ENCODE measurements around the gene DNAJB13.

Gene DNAJB13

GRCh38 chr11:73972620-73973449, 22.0 kb downstream of the DNAJB13 start:
- no peak for DNase-seq (ENCODE audit: low spot score)
- TF ChIP-seq, protein P1, sequence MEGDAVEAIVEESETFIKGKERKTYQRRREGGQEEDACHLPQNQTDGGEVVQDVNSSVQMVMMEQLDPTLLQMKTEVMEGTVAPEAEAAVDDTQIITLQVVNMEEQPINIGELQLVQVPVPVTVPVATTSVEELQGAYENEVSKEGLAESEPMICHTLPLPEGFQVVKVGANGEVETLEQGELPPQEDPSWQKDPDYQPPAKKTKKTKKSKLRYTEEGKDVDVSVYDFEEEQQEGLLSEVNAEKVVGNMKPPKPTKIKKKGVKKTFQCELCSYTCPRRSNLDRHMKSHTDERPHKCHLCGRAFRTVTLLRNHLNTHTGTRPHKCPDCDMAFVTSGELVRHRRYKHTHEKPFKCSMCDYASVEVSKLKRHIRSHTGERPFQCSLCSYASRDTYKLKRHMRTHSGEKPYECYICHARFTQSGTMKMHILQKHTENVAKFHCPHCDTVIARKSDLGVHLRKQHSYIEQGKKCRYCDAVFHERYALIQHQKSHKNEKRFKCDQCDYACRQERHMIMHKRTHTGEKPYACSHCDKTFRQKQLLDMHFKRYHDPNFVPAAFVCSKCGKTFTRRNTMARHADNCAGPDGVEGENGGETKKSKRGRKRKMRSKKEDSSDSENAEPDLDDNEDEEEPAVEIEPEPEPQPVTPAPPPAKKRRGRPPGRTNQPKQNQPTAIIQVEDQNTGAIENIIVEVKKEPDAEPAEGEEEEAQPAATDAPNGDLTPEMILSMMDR (IDR thresholded peaks at IDR 0.05; ENCODE audit: extremely low read depth, missing control alignments) = no peak

GRCh38 chr11:73974604-73975478, 24.0 kb downstream of the DNAJB13 start:
- TF ChIP-seq, protein P1 (IDR thresholded peaks at IDR 0.05; ENCODE audit: extremely low read depth, missing control alignments) = no peak
- no peak for DNase-seq (ENCODE audit: low spot score)

DNA sequence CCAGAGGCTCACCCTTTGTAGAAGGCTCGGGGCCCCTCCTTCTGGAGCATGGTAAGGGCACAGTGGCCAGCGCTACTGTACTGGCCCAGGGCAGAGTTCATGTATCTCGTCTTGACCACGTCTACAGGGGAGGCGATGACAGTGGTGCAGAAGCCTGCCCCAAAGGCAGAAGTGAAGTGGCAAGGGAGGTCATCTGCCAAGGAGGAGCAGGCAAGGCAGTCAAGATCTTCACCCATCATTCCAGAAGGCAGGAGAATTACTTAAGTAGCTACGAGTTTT, 24.6 kb downstream of the DNAJB13 start:
- no peak for DNase-seq (ENCODE audit: low spot score)
- TF ChIP-seq, protein P1 (IDR thresholded peaks at IDR 0.05; ENCODE audit: extremely low read depth, missing control alignments) = no peak

DNA sequence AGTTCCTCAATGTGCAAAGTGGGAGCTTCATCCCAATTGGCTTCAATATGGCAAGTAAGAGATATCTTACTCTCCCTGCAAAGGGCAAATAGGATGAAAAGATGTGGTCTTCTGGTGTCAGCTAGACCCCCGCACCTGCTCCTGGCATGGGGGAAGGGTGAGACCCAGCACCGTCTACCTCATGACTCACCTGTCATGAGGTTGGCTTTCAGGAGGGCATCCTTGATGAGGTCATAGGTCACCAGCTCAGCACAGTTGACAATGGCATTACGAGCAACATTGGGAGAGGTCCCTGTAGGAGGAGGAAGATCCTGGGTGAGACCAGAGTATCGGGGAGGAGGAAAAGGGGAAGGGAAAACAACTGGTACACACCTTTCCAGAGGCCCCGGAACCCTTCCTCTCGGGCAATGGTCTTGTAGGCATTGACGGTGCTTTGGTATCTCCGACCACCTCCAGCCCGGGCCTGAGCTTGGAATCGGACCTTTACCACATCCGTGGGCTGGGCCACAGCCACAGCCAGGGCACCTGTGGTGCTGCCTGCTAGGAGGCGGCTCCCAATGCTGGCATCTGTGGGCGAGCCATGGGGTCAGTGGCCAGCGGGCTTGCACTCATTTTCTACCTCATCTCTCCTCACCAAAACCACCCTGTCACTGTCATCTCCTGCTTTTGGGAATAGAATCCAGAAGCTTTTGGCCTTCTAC, 25.8 kb downstream of the DNAJB13 start:
- TF ChIP-seq, protein P1 (IDR thresholded peaks at IDR 0.05; ENCODE audit: extremely low read depth, missing control alignments) = no peak
- no peak for DNase-seq (ENCODE audit: low spot score)

GRCh38 chr11:73977856-73978519, 27.2 kb downstream of the DNAJB13 start:
- DNase-seq (ENCODE audit: low spot score) = no peak
- TF ChIP-seq, protein P1 (IDR thresholded peaks at IDR 0.05; ENCODE audit: extremely low read depth, missing control alignments) = no peak

DNA sequence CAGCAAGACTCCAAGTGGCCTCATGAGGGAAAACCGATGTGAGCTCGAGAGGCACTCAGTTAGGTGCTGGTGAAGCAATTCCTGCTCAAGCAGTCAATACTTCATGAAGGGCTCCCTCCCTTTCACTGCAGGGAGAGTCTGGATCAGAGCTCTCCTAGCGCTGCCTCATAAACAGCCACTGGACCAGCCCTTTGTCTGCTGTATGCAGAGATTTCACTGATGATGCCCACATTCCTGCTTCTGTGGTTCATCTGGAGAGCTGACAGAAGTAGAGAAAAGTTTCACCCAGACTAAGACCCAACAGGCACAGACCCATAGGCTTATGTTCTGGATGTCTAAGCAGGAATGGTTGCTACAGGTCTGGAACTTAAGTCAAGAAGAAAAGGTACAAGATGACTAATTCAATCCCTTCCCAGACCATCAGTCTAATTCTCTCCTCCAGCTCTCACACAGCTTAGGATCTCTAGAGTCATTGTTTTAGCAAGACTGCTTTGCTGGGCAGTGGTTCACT, 27.8 kb downstream of the DNAJB13 start:
- DNase-seq (ENCODE audit: low spot score) = no peak
- TF ChIP-seq, protein P1 (IDR thresholded peaks at IDR 0.05; ENCODE audit: extremely low read depth, missing control alignments) = no peak

All from GM20000 (cell line).